ENCODE measurements around the gene CLSTN2. TPM values are rescaled to one million over a fixed set of nuclear protein-coding genes. Genes with fewer than 3 reads are reported as not detected.

Gene CLSTN2
- total and polyA plus RNA-seq, 2 of the 8 experiments (the other 6 are each of a cell fraction or from before 2014, with no cell fraction given), result 0.39 to 0.52 TPM

- Histone ChIP-seq H2AK5ac (ENCODE audit: low read depth, low read length) (no peak overlapping the region), H3K4me3 (ENCODE audit: extremely low read depth in 1 of 4, insufficient read depth in 2 of 4, low read depth in 3 of 4, low read length in 4 of 4) (no peak overlapping the region), H2BK5ac (ENCODE audit: low read depth, low read length) (no peak overlapping the region), H3K18ac (ENCODE audit: extremely low read depth, low read length) (no peak overlapping the region), H3K27me3 (replicated peaks in 1 of 4; ENCODE audit: control insufficient read depth in 3 of 4, extremely low read depth in 1 of 4, insufficient read depth in 3 of 4, low read length in 3 of 4) (no peaks in the 10 kb centered on the region), H3K56ac (replicated peaks; ENCODE audit: insufficient read length, low read depth, low read length) (no peak overlapping the region), H4K5ac (ENCODE audit: insufficient read length, low read depth, low read length) (no peak overlapping the region), H3K23me2 (ENCODE audit: low read depth, low read length) (no peaks in the 10 kb centered on the region), H4K91ac (replicated peaks; ENCODE audit: insufficient read length, low read length) (no peak overlapping the region), H3K23ac (ENCODE audit: insufficient read length) (no peak overlapping the region), H3K4ac (replicated peaks; ENCODE audit: insufficient read length, low read depth, low read length) (no peak overlapping the region), H3K9ac (replicated peaks in 1 of 4; ENCODE audit: extremely low read depth in 1 of 4, low read depth in 3 of 4, low read length in 3 of 4) (no peak overlapping the region), H2BK15ac (ENCODE audit: low read length) (no peak overlapping the region), H3K14ac (ENCODE audit: insufficient read length) (no peak overlapping the region), H3K27ac (ENCODE audit: low read depth, low read length) (no peak overlapping the region), H3K4me2 (ENCODE audit: insufficient read depth in 1 of 2, low read depth in 2 of 2, low read length in 2 of 2) (no peak overlapping the region), H3K36me3 (ENCODE audit: control insufficient read depth in 2 of 4, insufficient read depth in 4 of 4, low read length in 3 of 4) (no peaks in the 10 kb centered on the region), H3K79me2 (ENCODE audit: control insufficient read depth in 1 of 2, insufficient read depth in 2 of 2, low read length in 2 of 2) (no peaks in the 10 kb centered on the region), H2BK120ac (replicated peaks; ENCODE audit: low read depth, low read length) (no peak overlapping the region), H3K79me1 (ENCODE audit: low read depth, low read length) (no peaks in the 10 kb centered on the region), H3K9me3 (ENCODE audit: insufficient read depth in 2 of 2, low read depth in 1 of 2, low read length in 1 of 2) (no peaks in the 10 kb centered on the region), H2BK20ac (ENCODE audit: low read length) (no peak overlapping the region), H4K8ac (ENCODE audit: extremely low read depth, insufficient read depth, low read length) (no peak overlapping the region), H3K4me1 (replicated peaks in 1 of 4; ENCODE audit: control insufficient read depth in 3 of 4, insufficient read depth in 4 of 4, low read length in 3 of 4) (no peaks in the 10 kb centered on the region), H4K20me1 (replicated peaks in 1 of 2; ENCODE audit: control insufficient read depth in 1 of 2, insufficient read depth in 2 of 2, low read length in 2 of 2) (no peaks in the 10 kb centered on the region), H2AFZ (ENCODE audit: low read length) (no peak overlapping the region), H2BK12ac (ENCODE audit: low read depth, low read length) (no peak overlapping the region)
- POLR2A ChIA-PET (ENCODE audit: partially characterized antibody), result no interaction called here
- FAIRE-seq (no peak), DNase-seq (ENCODE audit: low read depth in 1 of 2, low spot score in 2 of 2) (peak in 1 of 2 experiments; percentile 11)
- CTCF ChIA-PET (ENCODE audit: partially characterized antibody), result interaction anchor here (2.2 kb wide), 1 partner anchor 11 kb away, joined by 9 read pairs; no protein-coding TSS in a partner anchor
- TF ChIP-seq POLR2A (IDR thresholded peaks at IDR 0.05; ENCODE audit: control extremely low read depth in 1 of 2, low read depth in 2 of 2, low read length in 2 of 2), result no peak
- no peak for TF ChIP-seq SIX5 (IDR thresholded peaks at IDR 0.05; ENCODE audit: low read depth, low read length)
- TF ChIP-seq GABPA (IDR thresholded peaks at IDR 0.05; ENCODE audit: borderline replicate concordance, insufficient read depth, low read length), result no peak
- TF ChIP-seq SP1 (IDR thresholded peaks at IDR 0.05; ENCODE audit: low read depth, low read length), result no peak
- TF ChIP-seq, protein P1, sequence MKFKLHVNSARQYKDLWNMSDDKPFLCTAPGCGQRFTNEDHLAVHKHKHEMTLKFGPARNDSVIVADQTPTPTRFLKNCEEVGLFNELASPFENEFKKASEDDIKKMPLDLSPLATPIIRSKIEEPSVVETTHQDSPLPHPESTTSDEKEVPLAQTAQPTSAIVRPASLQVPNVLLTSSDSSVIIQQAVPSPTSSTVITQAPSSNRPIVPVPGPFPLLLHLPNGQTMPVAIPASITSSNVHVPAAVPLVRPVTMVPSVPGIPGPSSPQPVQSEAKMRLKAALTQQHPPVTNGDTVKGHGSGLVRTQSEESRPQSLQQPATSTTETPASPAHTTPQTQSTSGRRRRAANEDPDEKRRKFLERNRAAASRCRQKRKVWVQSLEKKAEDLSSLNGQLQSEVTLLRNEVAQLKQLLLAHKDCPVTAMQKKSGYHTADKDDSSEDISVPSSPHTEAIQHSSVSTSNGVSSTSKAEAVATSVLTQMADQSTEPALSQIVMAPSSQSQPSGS (IDR thresholded peaks at IDR 0.05; ENCODE audit: low read length), result no peak
- WGBS, 2 experiments (ENCODE audit: extremely low coverage in 1 of 2, insufficient coverage in 1 of 2, insufficient read length in 1 of 2, insufficient replicate concordance in 2 of 2, low coverage in 1 of 2, low lambda C conversion rate in 2 of 2, missing lambda C conversion rate in 1 of 2), result 90% methylated on average over 1 of the region's 1 CpG; no CpG with 5 or more reads in 1 of the 2 experiments
Measured at GRCh38 chr3:140081887-140082286, 146.9 kb downstream of the CLSTN2 start.

All from H1 (cell line).